T-cell (primary cell): ENCODE measurements around the gene TEAD1. TPM values are rescaled to one million over a fixed set of nuclear protein-coding genes. Genes with fewer than 3 reads are reported as not detected.

Experiments
- ATAC-seq, 4 experiments: fragments of 200-7000 bp in 3 of 4; fragments of 150-1000 bp in 1 of 4; cut with Tn5 transposase; replicated peaks in 1 of 4; 1 replicate in 3 of 4; 2 replicates in 1 of 4; pipeline ENCODE4 v1.10.0; 2021; ENCODE audit warnings: moderate library complexity in 3 of 4, mild to moderate bottlenecking in 2 of 4, moderate number of reproducible peaks in 1 of 4
- CTCF ChIA-PET, 2 donors: fragments of 300-600 bp; sonication (Branson Sonifier 250); formaldehyde crosslinking; loops; one replicate each; lab custom pipeline; 2022; ENCODE audit warnings: antibody characterized with exemption in 2 of 2; lab: Charles Lee
- POLR2A ChIA-PET, 2 donors: fragments of 300-600 bp; sonication (Branson Sonifier 250); formaldehyde crosslinking; loops; one replicate each; lab custom pipeline; 2022; ENCODE audit warnings: antibody characterized with exemption in 2 of 2; lab: Charles Lee
- DNase-seq, 35 experiments: peaks; one replicate each; pipeline versions ENCODE4 v3.0.0 to v3.0.0-alpha.2; 2013 to 2023
- H3K27ac ChIP-seq: one replicate; pipeline ENCODE4 v1.5.1; 2013; ENCODE audit warnings: low read length
- H3K27me3 ChIP-seq, 2 experiments: replicated peaks in 1 of 2; 1 replicate in 1 of 2; 2 replicates in 1 of 2; pipeline versions ENCODE4 v1.6.1 to v1.7.0; 2013; ENCODE audit warnings: low read length in 1 of 2, mixed read lengths in 1 of 2; ENCODE audit not compliant: control insufficient read depth in 2 of 2, insufficient read depth in 2 of 2; ENCODE audit errors: extremely low read depth in 1 of 2
- H3K36me3 ChIP-seq, 2 donors: 1 replicate in 1 of 2; 2 replicates in 1 of 2; pipeline versions ENCODE4 v1.6.1 to v1.7.0; 2013; ENCODE audit warnings: low read length in 1 of 2; ENCODE audit not compliant: control insufficient read depth in 2 of 2, insufficient read depth in 1 of 2; ENCODE audit errors: extremely low read depth in 1 of 2
- H3K4me1 ChIP-seq, 2 experiments: 1 replicate in 1 of 2; 2 replicates in 1 of 2; pipeline versions ENCODE4 v1.6.1 to v1.7.0; 2013; ENCODE audit warnings: low read length in 2 of 2, mixed read lengths in 1 of 2; ENCODE audit not compliant: insufficient read depth in 2 of 2, control insufficient read depth in 1 of 2; ENCODE audit errors: extremely low read depth in 1 of 2
- H3K4me3 ChIP-seq, 2 donors: 1 replicate in 1 of 2; 2 replicates in 1 of 2; pipeline versions ENCODE4 v1.5.1 to v1.7.0; 2013; ENCODE audit warnings: mild to moderate bottlenecking in 2 of 2, low read length in 1 of 2, moderate library complexity in 1 of 2; ENCODE audit not compliant: control insufficient read depth in 1 of 2; ENCODE audit errors: extremely low read depth in 1 of 2
- H3K9me3 ChIP-seq: 2 replicates; pipeline ENCODE4 v1.7.0; 2013
- H3K27ac Mint-ChIP-seq, 2 donors: one replicate each; pipeline ENCODE4 v1.8.0; 2020 to 2021; ENCODE audit warnings: mild to moderate bottlenecking in 2 of 2, mixed read lengths in 2 of 2
- H3K27me3 Mint-ChIP-seq, 2 donors: one replicate each; pipeline ENCODE4 v1.8.0; 2021 to 2022; ENCODE audit warnings: mixed read lengths in 2 of 2
- H3K36me3 Mint-ChIP-seq: one replicate; pipeline ENCODE4 v1.8.0; 2021; ENCODE audit warnings: mixed read lengths
- H3K4me1 Mint-ChIP-seq, 3 donors: one replicate each; pipeline ENCODE4 v1.8.0; 2020 to 2022; ENCODE audit warnings: mixed read lengths in 3 of 3, mild to moderate bottlenecking in 1 of 3
- H3K4me3 Mint-ChIP-seq, 3 donors: one replicate each; pipeline ENCODE4 v1.8.0; 2020 to 2022; ENCODE audit warnings: mild to moderate bottlenecking in 3 of 3, mixed read lengths in 3 of 3, moderate library complexity in 3 of 3
- H3K9me3 Mint-ChIP-seq, 3 donors: one replicate each; pipeline ENCODE4 v1.8.0; 2020 to 2022; ENCODE audit warnings: mixed read lengths in 3 of 3
- WGBS: methylation state at CpG from one replicate; pipeline ENCODE4 v1.1.5; 2013; ENCODE audit warnings: missing lambda C conversion rate; ENCODE audit not compliant: insufficient coverage; 5-methylcytosine and 5-hydroxymethylcytosine counted together
- total RNA-seq, 35 experiments: library from RNA in 6 of 35; stranded (reverse) in 6 of 35; fragments of 120-200 nt in 1 of 35; gene quantifications; one replicate each; pipeline versions ENCODE4 v1.2.1 to v1.2.4 and lab custom pipeline; 2013 to 2026

Gene TEAD1
- total RNA-seq, 5 donors from 2014 or later (not counting 1 experiment from before 2014, with no cell fraction given) = 0.20 to 0.72 (median 0.44) TPM; not detected in 1

GRCh38 chr11:12817681-12818332, 143.6 kb downstream of the TEAD1 start:
- Mint-ChIP-seq H3K27ac (no peak overlapping the region), H3K4me1 (peaks cover 0 to 11% (median 7%) of the 10 kb centered on the region in 3 donors), H3K27me3 (peaks cover 25 to 45% of the 10 kb centered on the region in 2 donors), H3K4me3 (no peak overlapping the region), H3K9me3 (no peaks in the 10 kb centered on the region), H3K36me3 (no peaks in the 10 kb centered on the region)
- 100% methylated on average over 2 of the region's 6 CpGs for WGBS
- CTCF ChIA-PET = no interaction called here
- H3K4me1 ChIP-seq = no peaks in the 10 kb centered on the region
- H3K9me3 ChIP-seq = no peaks in the 10 kb centered on the region
- POLR2A ChIA-PET = no interaction called here
- H3K4me3 ChIP-seq = no peak overlapping the region
- no peak overlapping the region for H3K27ac ChIP-seq
- ATAC-seq (no peak), DNase-seq (no peak)
- peaks cover 2 to 16% of the 10 kb centered on the region in 2 experiments for H3K27me3 ChIP-seq
- no peaks in the 10 kb centered on the region for H3K36me3 ChIP-seq

DNA sequence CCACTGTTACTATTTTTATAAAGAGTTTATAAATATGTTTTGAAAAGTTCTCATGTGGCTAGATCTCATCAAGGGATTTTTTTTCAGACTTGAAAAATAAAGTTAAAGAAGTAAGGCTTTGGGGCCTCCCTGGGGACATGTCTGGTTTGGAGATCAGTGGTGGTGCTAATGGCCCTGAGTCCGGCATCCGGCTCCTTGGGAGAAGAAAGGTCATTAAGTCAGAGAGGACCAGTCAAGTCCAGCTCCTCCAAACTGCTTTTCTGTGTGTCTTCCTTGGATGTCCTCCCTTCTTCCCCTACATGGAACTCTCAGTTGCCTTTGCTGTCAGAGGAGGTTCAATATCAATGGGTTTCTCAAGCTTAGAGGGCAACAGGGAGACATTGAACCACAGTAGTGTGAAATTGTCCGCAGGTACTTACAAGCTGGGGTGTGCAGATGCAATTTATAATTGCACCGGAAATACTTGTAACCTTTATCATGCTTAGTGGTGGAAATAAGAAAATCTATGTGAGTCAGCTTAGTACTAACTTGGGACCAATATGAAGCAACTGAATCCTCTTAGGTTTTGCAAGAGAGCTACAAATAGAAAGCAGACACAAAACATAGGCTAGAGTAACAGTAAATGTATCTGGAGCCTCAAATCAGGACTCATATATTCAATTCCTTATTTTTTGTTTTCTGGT, 144.3 kb downstream of the TEAD1 start:
- WGBS = no CpG with 5 or more reads among the region's 4 CpGs
- ChIA-PET CTCF (no interaction called here), POLR2A (no interaction called here)
- Mint-ChIP-seq H3K27ac (no peak overlapping the region), H3K27me3 (peaks cover 26 to 42% of the 10 kb centered on the region in 2 donors), H3K9me3 (no peaks in the 10 kb centered on the region), H3K4me3 (no peak overlapping the region), H3K4me1 (peaks cover 0 to 11% (median 7%) of the 10 kb centered on the region in 3 donors), H3K36me3 (no peaks in the 10 kb centered on the region)
- DNase-seq (no peak), ATAC-seq (no peak)
- Histone ChIP-seq H3K27me3 (peaks cover 2 to 12% of the 10 kb centered on the region in 2 experiments), H3K36me3 (no peaks in the 10 kb centered on the region), H3K27ac (no peak overlapping the region), H3K4me1 (no peaks in the 10 kb centered on the region), H3K9me3 (no peaks in the 10 kb centered on the region), H3K4me3 (no peak overlapping the region)

GRCh38 chr11:12822392-12823022, 148.3 kb downstream of the TEAD1 start:
- Mint-ChIP-seq H3K27me3 (peaks cover 33 to 37% of the 10 kb centered on the region in 2 donors), H3K4me1 (no peaks in the 10 kb centered on the region), H3K36me3 (no peaks in the 10 kb centered on the region), H3K27ac (no peak overlapping the region), H3K9me3 (no peaks in the 10 kb centered on the region), H3K4me3 (no peak overlapping the region)
- Histone ChIP-seq H3K9me3 (no peaks in the 10 kb centered on the region), H3K27ac (no peak overlapping the region), H3K4me1 (no peaks in the 10 kb centered on the region), H3K4me3 (no peak overlapping the region), H3K36me3 (no peaks in the 10 kb centered on the region), H3K27me3 (peaks cover 3% of the 10 kb centered on the region in 2 experiments)
- no peak for DNase-seq
- ChIA-PET POLR2A (no interaction called here), CTCF (no interaction called here)
- WGBS = 80% methylated on average over 1 of the region's 4 CpGs
- ATAC-seq = no peak

GRCh38 chr11:12824281-12825041, 150.2 kb downstream of the TEAD1 start:
- H3K27me3 Mint-ChIP-seq = peaks cover 45 to 50% of the 10 kb centered on the region in 2 donors
- 62% methylated on average over 4 of the region's 10 CpGs for WGBS

GRCh38 chr11:12826441-12826840, 152.2 kb downstream of the TEAD1 start:
- Histone ChIP-seq H3K27me3 (peaks cover 8 to 19% of the 10 kb centered on the region in 2 experiments), H3K4me3 (no peak overlapping the region), H3K27ac (no peak overlapping the region), H3K4me1 (no peaks in the 10 kb centered on the region), H3K9me3 (no peaks in the 10 kb centered on the region), H3K36me3 (no peaks in the 10 kb centered on the region)
- no peaks in the 10 kb centered on the region for H3K9me3 Mint-ChIP-seq
- peaks cover 14 to 18% (median 16%) of the 10 kb centered on the region in 3 donors for H3K4me1 Mint-ChIP-seq
- ATAC-seq (no peak), DNase-seq (no peak)
- ChIA-PET CTCF (no interaction called here), POLR2A (no interaction called here)
- WGBS = no CpG with 5 or more reads among the region's 2 CpGs
- H3K4me3 Mint-ChIP-seq = no peak overlapping the region
- H3K27ac Mint-ChIP-seq = no peak overlapping the region
- peaks cover 59 to 67% of the 10 kb centered on the region in 2 donors for H3K27me3 Mint-ChIP-seq
- H3K36me3 Mint-ChIP-seq = no peaks in the 10 kb centered on the region

More at GRCh38 chr11:12824281-12825041, 150.2 kb downstream of the TEAD1 start:
- no peaks in the 10 kb centered on the region for H3K9me3 Mint-ChIP-seq
- no peak overlapping the region for H3K4me3 Mint-ChIP-seq
- H3K36me3 Mint-ChIP-seq = no peaks in the 10 kb centered on the region
- no peak overlapping the region for H3K27ac ChIP-seq
- ChIA-PET POLR2A (no interaction called here), CTCF (no interaction called here)
- no peak for ATAC-seq
- no peaks in the 10 kb centered on the region for H3K9me3 ChIP-seq
- DNase-seq = no peak
- H3K4me1 ChIP-seq = no peaks in the 10 kb centered on the region
- peaks cover 3 to 9% of the 10 kb centered on the region in 2 experiments for H3K27me3 ChIP-seq
- H3K4me3 ChIP-seq = no peak overlapping the region
- peaks cover 13 to 16% (median 15%) of the 10 kb centered on the region in 3 donors for H3K4me1 Mint-ChIP-seq
- no peak overlapping the region for H3K27ac Mint-ChIP-seq
- no peaks in the 10 kb centered on the region for H3K36me3 ChIP-seq

GRCh38 chr11:12827369-12827768, 153.1 kb downstream of the TEAD1 start:
- peaks cover 14 to 18% (median 16%) of the 10 kb centered on the region in 3 donors for H3K4me1 Mint-ChIP-seq
- no peaks in the 10 kb centered on the region for H3K36me3 Mint-ChIP-seq
- H3K27ac ChIP-seq = no peak overlapping the region
- peaks cover 7 to 21% of the 10 kb centered on the region in 2 experiments for H3K27me3 ChIP-seq
- no peaks in the 10 kb centered on the region for H3K9me3 Mint-ChIP-seq
- H3K4me3 Mint-ChIP-seq = no peak overlapping the region
- ChIA-PET CTCF (no interaction called here), POLR2A (no interaction called here)
- H3K4me1 ChIP-seq = no peaks in the 10 kb centered on the region
- no peak for ATAC-seq
- no peak overlapping the region for H3K27ac Mint-ChIP-seq
- WGBS = no CpG with 5 or more reads among the region's 1 CpG
- H3K27me3 Mint-ChIP-seq = peaks cover 54 to 64% of the 10 kb centered on the region in 2 donors
- H3K36me3 ChIP-seq = no peaks in the 10 kb centered on the region
- H3K9me3 ChIP-seq = no peaks in the 10 kb centered on the region
- no peak overlapping the region for H3K4me3 ChIP-seq
- DNase-seq = no peak
